NCI-H526 treated with DMSO at 0.1 percent for 48 hours (cell line): ENCODE data around the gene GPHN.
"Not testable (repeated sequence)": the region's sequence is repeated elsewhere in the genome, so short reads cannot be mapped to it uniquely, and the experiment has no call there.

Experiments used
- DNase-seq: peaks from one replicate; lab custom pipeline; 2025; lab: John Stamatoyannopoulos, UW

GPHN gene

GRCh38 chr14:66662374-66662773, 154.4 kb downstream of the GPHN start:
- no peak for DNase-seq

GRCh38 chr14:66677780-66678179, 169.8 kb downstream of the GPHN start:
- DNase-seq = no peak

DNA sequence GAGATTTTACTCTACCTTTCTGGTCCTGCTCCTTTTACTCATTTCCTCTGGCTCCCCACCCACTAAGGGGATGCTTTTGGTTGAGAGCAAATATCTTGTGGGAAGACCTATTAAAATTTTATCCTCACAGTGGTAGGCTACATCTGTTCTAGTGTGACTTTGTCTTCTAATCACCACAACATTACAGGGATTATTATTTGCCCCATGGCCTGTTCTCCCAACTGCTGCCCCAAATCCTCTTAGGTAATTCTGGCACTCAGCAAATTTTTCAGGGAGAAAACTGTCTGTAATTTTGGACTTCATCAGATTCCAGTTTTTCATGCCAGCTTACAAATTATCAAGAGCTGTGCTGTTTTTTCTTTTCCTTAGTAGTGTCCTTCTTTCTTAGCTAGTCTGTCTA, 172.3 kb downstream of the GPHN start:
- DNase-seq = no peak

DNA sequence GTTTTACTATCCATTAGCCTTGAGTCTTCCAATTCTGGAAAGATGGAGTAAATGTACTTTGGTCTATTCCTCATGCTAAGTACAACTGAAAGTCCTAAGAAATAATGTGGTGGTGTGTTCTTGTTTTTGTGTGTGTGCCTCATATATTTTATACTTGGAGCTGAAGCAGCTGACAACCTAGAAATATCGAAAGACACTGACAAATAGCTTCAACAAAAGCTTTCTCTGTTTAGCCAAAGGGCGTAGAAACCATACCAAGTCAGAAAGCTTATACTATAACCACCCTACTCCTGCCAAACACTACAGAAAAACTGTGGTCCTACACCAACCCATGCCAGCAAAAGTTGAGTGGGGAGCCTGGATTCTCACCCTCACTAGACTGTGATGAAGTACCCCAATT, 188.4 kb downstream of the GPHN start:
- no peak for DNase-seq

- DNase-seq = no peak
These were observed 190.6 kb downstream of the GPHN start for GRCh38 chr14:66698503-66698902.

DNA sequence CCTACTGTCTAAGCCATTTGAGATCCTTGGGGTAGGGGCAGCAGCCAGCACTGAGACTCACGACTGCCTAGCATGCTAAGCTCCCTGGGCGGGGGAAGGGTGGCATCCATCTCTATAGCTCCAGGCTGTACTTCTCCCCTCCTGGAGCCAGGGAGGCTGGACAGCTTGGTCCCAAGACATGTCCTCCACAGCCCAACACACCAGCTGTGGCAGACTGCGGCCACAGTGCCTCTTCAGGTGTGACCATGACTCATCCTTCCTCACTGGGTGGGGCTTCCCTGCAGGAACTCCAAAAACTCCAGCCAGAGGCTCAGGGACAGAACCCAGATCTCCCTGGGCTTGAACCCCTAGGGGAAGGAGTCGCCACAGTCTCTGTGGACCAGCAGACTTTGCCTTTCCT, 193.9 kb downstream of the GPHN start:
- no peak for DNase-seq

DNA sequence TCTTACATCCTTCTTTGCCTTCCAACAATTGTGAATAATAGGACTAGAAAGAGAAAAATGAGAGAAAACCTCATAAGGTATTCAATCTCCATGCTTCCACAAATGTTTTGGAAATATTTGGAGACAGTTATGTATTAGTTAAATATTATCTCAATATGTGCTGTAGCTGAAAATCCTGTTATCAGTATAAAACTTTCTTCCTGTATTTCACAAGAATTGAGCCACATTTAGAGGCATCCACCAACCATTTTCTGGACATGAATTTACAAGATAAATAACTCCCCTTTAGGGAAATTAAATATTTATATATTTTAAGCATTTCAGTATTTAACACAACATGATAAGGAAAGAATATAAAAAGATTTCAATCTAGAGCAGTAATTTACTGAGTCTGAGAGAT, 200.3 kb downstream of the GPHN start:
- no peak for DNase-seq

DNA sequence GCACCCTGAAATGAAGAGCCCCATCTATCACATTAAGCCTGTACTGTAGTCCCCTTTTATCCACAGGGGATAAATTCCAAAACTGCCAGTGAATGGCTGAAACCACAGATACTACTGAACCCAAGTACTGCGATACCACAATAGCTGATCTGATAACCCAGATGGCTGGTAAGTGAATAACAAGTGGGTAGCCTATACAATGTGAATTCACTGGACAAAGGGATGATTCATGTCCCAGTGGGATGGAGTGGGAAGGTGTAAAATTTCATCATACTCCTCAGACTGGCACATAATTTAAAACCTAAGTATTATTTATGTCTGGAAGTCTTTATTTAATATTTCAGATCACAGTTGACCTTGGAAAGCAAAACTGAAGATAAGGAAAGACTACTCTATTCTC, 201.3 kb downstream of the GPHN start:
- DNase-seq = no peak

GRCh38 chr14:66714291-66714690, 206.3 kb downstream of the GPHN start:
- DNase-seq = not testable (repeated sequence)

GRCh38 chr14:66715313-66715712, 207.4 kb downstream of the GPHN start:
- not testable (repeated sequence) for DNase-seq

- no peak for DNase-seq
These were observed 208.3 kb downstream of the GPHN start for GRCh38 chr14:66716227-66716626.

- no peak for DNase-seq
These were observed 209.7 kb downstream of the GPHN start for GRCh38 chr14:66717561-66718140.

DNA sequence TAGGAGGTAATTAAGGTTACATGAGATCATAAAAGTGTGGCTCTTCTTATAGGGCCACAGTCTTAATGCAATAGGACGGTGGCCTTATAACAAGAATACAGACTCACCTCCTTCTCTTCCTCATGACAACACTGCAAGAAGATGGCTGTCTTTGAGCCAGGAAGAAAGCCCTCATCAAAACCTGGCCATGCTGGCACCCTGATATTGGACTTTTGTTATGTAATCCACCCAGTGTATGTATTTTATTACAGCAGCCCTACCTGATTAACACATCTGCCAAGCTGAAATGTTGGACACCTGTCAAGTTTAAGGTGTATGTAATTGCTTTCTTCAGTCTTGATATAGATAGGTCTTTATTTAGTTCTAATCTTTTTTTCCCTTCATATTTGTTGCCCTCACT, 217.0 kb downstream of the GPHN start:
- no peak for DNase-seq

- not testable (repeated sequence) for DNase-seq
These were observed 223.4 kb downstream of the GPHN start for GRCh38 chr14:66731298-66731697.

GRCh38 chr14:66735853-66736252, 227.9 kb downstream of the GPHN start:
- DNase-seq = no peak

DNA sequence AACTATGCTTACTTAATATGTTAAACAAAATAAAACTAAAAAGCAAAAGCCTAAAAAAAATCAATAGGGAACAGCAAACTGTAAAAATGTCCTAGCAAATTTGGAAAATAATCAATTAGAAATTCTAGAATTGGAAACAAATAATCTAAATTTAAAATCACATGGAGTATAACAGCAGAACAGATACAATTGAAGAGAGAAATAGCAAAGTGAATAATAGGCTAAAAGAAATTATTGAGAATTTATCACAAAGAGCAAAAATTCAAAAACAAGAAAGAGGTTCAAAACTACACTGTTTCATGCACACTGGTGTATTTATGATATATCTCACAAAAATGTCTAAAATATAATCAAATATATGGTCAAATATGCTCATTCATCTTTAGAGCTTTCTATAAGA, 231.9 kb downstream of the GPHN start:
- no peak for DNase-seq

DNA sequence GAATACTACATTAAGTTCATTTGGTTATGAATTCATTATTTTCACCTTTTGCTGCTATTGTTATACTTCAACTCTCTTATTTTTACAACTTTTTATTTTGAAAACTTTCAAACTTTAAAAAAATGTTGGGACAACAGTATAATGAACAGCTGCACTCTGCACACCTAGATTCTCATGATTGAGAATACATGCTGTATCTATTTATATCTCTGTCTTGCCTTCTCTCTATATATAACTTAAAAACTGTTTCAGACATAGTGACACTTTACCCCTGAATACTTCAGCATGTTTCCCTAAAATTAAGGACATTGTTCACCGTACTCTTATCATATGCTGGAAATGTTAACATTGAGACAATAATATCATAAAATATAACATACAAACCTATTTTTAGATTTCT, 237.1 kb downstream of the GPHN start:
- DNase-seq = no peak

DNA sequence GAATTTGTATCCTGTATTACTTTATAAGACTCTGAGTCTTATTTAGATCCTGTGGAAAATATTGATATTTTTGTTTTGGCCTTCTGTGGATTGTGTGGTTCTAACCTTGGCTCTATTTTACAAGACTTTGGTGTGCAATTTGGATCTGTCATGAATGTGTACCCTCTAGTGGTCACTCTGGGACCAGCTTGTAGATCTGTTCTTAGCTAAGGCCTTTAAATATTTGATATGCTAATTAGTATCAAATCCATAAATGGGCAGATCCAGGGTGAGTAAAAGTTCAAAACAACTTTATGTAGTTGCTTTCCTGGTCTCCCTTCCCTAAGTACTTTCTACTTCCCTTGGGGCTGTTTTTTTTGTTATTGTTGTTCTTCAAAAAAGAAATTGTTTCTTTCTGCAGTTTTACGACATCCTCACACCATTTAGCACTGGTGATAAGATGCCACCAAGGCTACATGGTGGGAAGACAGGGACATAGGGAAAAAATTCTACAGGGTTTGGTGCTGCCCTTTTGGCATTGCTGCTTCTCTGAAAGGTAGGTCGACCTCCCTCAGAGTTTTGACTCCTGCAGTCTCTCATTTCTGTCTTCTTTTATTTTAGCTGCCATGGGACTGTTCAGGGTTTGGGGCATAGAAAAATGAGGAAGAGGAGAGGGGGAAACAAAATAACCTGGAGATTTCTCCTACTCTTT, 238.5 kb downstream of the GPHN start:
- DNase-seq = no peak

DNA sequence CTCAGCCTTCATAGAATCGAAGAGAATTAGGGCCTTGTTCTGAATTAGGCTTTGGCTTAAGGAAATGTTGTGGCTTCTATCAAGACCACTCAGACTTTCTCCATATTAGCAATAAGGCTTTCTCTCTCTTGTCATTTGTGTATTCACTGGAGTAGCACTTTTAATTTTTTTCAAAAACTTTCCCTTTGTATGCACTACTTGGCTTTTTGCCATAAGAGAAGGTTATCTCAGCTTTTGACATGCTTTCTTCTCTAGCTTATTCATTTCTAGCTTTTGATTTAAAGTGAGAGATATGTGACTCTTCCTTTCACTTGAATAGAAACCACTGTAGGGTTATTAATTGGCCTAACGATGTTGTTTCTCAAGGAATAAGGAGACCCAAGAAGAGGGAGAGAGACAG, 244.2 kb downstream of the GPHN start:
- DNase-seq = no peak

GRCh38 chr14:66758031-66758613, 250.2 kb downstream of the GPHN start:
- DNase-seq = no peak

DNA sequence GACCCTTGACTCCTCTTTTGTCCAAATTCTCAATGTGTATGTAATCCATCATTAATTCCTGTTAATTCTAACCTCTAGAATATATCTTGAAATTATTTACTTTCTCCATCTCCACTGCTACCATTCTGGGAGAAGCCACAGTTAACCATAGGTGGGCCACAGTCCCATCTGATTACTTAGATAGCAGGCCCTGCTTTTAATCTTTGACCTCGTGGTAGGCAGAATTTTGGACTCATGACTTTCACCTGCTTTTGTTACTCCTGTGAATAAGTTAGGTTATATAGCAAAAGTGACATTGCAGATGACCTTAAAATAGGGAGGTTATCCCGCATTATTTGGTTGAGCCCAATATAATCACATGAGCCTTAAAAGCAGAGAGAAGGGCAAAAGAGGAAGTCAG, 264.2 kb downstream of the GPHN start:
- DNase-seq = no peak

- no peak for DNase-seq
These were observed 274.9 kb downstream of the GPHN start for GRCh38 chr14:66782853-66783252.

DNA sequence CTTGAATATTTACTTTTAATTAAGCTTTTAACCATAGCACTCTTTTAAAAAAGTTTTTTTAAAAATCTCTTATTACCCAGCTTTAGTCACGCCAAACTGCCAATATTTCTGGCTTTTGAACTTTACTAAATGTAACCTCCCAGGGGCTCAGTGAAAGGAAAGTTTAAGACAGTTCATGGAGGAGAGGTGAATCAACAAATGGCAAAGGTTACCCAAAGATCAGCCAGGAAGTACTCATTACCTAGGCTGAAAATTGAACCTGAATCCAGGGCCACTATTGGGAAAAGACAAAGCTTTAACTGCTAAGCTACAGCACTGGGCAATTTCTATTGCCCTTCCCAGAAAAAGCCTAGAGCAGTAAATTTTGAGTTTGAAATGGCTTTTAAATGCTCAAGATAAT, 282.2 kb downstream of the GPHN start:
- DNase-seq = no peak

DNA sequence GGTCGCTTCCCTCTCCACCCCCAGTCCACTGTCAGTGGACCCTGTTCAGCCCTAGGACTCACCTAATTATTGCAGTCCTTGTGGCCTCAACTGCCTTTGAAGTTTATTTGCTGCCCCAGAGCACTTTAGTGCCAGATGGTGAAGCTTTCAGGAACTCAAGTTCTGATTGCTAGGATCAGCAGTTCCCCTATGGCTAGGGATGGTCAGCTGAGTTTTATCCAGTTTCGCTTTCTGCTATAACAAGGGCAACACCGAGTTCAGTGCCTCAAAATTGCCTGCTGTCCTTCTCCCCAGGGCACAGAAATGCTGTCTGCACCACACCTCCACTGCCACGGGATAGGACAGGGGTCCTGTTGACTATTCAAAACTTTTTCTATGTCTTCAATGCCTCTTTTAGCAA, 295.0 kb downstream of the GPHN start:
- DNase-seq = no peak
